HepG2 (cell line): Measurements from ENCODE around the gene PLEKHG2. TPM values are rescaled to one million over a fixed set of nuclear protein-coding genes. Genes with fewer than 3 reads are reported as not detected.
A peak's percentile ranks its signal among the peaks of the same experiment; 100 is the strongest.

Experiments used
- HNF1B ChIP-seq: sonication (generic); formaldehyde crosslinking; IDR thresholded peaks from 2 replicates; pipeline ENCODE4 v1.5.1; 2020; ENCODE audit warnings: mild to moderate bottlenecking, moderate library complexity, missing genetic modification reagents
- HNF4G ChIP-seq, 2 experiments: sonication (generic) in 1 of 2; formaldehyde crosslinking in 1 of 2; IDR thresholded peaks; 2 replicates each; pipeline versions ENCODE4 v1.4.0 to v1.6.1; 2011 to 2020; ENCODE audit warnings: borderline replicate concordance in 2 of 2, low read depth in 2 of 2, mild to moderate bottlenecking in 2 of 2, low read length in 1 of 2, missing genetic modification reagents in 1 of 2, moderate library complexity in 1 of 2
- KDM1A ChIP-seq: IDR thresholded peaks from 2 replicates; pipeline ENCODE4 v1.6.1; 2016; ENCODE audit warnings: missing compliant biosample characterization
- MED1 ChIP-seq: sonication (generic); formaldehyde crosslinking; IDR thresholded peaks from 2 replicates; pipeline ENCODE4 v1.4.0; 2020; ENCODE audit warnings: missing genetic modification reagents
- NCOA1 ChIP-seq: sonication (generic); formaldehyde crosslinking; IDR thresholded peaks from 2 replicates; pipeline ENCODE4 v1.9.0; 2021; ENCODE audit warnings: missing genetic modification reagents
- REL ChIP-seq: sonication (generic); formaldehyde crosslinking; conservative IDR thresholded peaks from 2 replicates; pipeline ENCODE4 v1.8.0; 2022; ENCODE audit warnings: mild to moderate bottlenecking, missing genetic modification reagents, moderate library complexity
- SIN3B ChIP-seq: fragments of 150-350 bp; IDR thresholded peaks from 2 replicates; pipeline ENCODE4 v1.6.1; 2014; ENCODE audit warnings: low read length
- SNAPC2 ChIP-seq: sonication (generic); formaldehyde crosslinking; IDR thresholded peaks from 2 replicates; pipeline ENCODE4 v1.8.1; 2022; ENCODE audit warnings: mild to moderate bottlenecking, missing genetic modification reagents
- ZNF274 ChIP-seq: sonication (generic); formaldehyde crosslinking; IDR thresholded peaks from 2 replicates; pipeline ENCODE4 v1.5.1; 2020; ENCODE audit warnings: mild to moderate bottlenecking, missing genetic modification reagents
- ZNF33B ChIP-seq: sonication (generic); formaldehyde crosslinking; IDR thresholded peaks from 2 replicates; pipeline ENCODE4 v1.5.1; 2020; ENCODE audit warnings: mild to moderate bottlenecking, missing genetic modification reagents
- ZNF687 ChIP-seq: sonication (generic); formaldehyde crosslinking; IDR thresholded peaks from 2 replicates; pipeline ENCODE4 v1.5.1; 2020; ENCODE audit warnings: mild to moderate bottlenecking, missing genetic modification reagents, moderate library complexity
- ZNF790 ChIP-seq: sonication (generic); formaldehyde crosslinking; IDR thresholded peaks from 2 replicates; pipeline ENCODE4 v1.8.0; 2022; ENCODE audit warnings: missing genetic modification reagents, mild to moderate bottlenecking, borderline replicate concordance
- polyA plus RNA-seq, 8 experiments: library from polyadenylated mRNA; depleted of rRNA in 3 of 8; stranded (reverse) in 7 of 8; unstranded in 1 of 8; fragments of >200 nt; fragmentation: Illumina TruSeq in 4 of 8; extraction: Trizol in 4 of 8; gene quantifications; 2 replicates each; pipeline versions ENCODE4 v1.2.1 to v1.2.3, GENCODE V29; 2011 to 2016; ENCODE audit warnings: low read depth in 4 of 8, missing spikeins in 1 of 8, mixed read lengths in 1 of 8; ENCODE audit not compliant: insufficient read depth in 1 of 8
- total RNA-seq, 5 experiments: library from RNA; depleted of rRNA; stranded (reverse); fragments of >200 nt; fragmentation: Illumina TruSeq; extraction: Trizol; gene quantifications; 2 replicates each; pipeline ENCODE4 v1.2.3, GENCODE V29; 2016; ENCODE audit warnings: low read depth in 1 of 5
- TF ChIP-seq, protein P1 (sequence below): IDR thresholded peaks from 2 replicates; pipeline ENCODE4 v1.6.1; 2012; ENCODE audit warnings: inconsistent platforms

The PLEKHG2 gene
- total and polyA plus RNA-seq, 2 of the 13 experiments (the other 11 are each of a cell fraction or from before 2014, with no cell fraction given) = 3.6 to 6.8 TPM

- TF ChIP-seq HNF1B (CRISPR knock-in tag) (peak; percentile 67), ZNF33B (CRISPR knock-in tag) (0 out of 2 replicates have a peak, but pooled peaks have one; percentile 44), NCOA1 (CRISPR knock-in tag) (no peak), ZNF687 (CRISPR knock-in tag) (peak; percentile 57), HNF4G (IDR thresholded peaks at IDR 0.05; ENCODE audit: borderline replicate concordance, low read depth, low read length) (no peak), HNF4G (CRISPR knock-in tag; IDR thresholded peaks at IDR 0.05; ENCODE audit: borderline replicate concordance, low read depth) (no peak), ZNF790 (CRISPR knock-in tag) (no peak), ZNF274 (CRISPR knock-in tag) (peak; percentile 47; the same call in 1 of the 2 replicates), REL (no peak), SIN3B (no peak), SNAPC2 (CRISPR knock-in tag) (no peak), KDM1A (no peak), MED1 (no peak)
- TF ChIP-seq, protein P1, sequence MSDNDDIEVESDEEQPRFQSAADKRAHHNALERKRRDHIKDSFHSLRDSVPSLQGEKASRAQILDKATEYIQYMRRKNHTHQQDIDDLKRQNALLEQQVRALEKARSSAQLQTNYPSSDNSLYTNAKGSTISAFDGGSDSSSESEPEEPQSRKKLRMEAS = no peak
Measured at GRCh38 chr19:39413911-39414608, 1.6 kb downstream of the PLEKHG2 start (continued).
